Activated CD8-positive, alpha-beta memory T cell treated with anti-CD3 and anti-CD28 coated beads, Interleukin-2, amount 50 U/mL, for 1 hour (primary cell): ENCODE results near the gene SLC35F2.
"Not testable (repeated sequence)": the region's sequence is repeated elsewhere in the genome, so short reads cannot be mapped to it uniquely, and the experiment has no call there.

Experiments
- DNase-seq: peaks from one replicate; pipeline ENCODE4 v3.0.0-alpha.2; 2020; ENCODE audit errors: extremely low read depth

SLC35F2 gene

GRCh38 chr11:107842412-107843100, 16.0 kb downstream of the SLC35F2 start:
- DNase-seq, result no peak

- no peak for DNase-seq
These were observed 18.5 kb downstream of the SLC35F2 start for GRCh38 chr11:107840129-107840484.

- DNase-seq, result no peak
These were observed 21.7 kb downstream of the SLC35F2 start for GRCh38 chr11:107836851-107837250.

GRCh38 chr11:107834995-107835394, 23.6 kb downstream of the SLC35F2 start:
- DNase-seq, result no peak

GRCh38 chr11:107833926-107834325, 24.7 kb downstream of the SLC35F2 start:
- not testable (repeated sequence) for DNase-seq

- DNase-seq, result no peak
These were observed 27.6 kb downstream of the SLC35F2 start for GRCh38 chr11:107830915-107831540.

- DNase-seq, result no peak
These were observed 31.5 kb downstream of the SLC35F2 start for GRCh38 chr11:107827041-107827440.

GRCh38 chr11:107825875-107826274, 32.7 kb downstream of the SLC35F2 start:
- DNase-seq, result no peak

- no peak for DNase-seq
These were observed 33.8 kb downstream of the SLC35F2 start for GRCh38 chr11:107824668-107825369.

GRCh38 chr11:107821199-107821927, 37.2 kb downstream of the SLC35F2 start:
- no peak for DNase-seq

- no peak for DNase-seq
These were observed 39.1 kb downstream of the SLC35F2 start for GRCh38 chr11:107819361-107820014.

- no peak for DNase-seq
These were observed 40.1 kb downstream of the SLC35F2 start for GRCh38 chr11:107818491-107818890.

GRCh38 chr11:107816028-107816427, 42.6 kb downstream of the SLC35F2 start:
- DNase-seq, result no peak

GRCh38 chr11:107810875-107811274, 47.7 kb downstream of the SLC35F2 start:
- DNase-seq, result no peak

- no peak for DNase-seq
These were observed 50.1 kb downstream of the SLC35F2 start for GRCh38 chr11:107808521-107808920.

GRCh38 chr11:107804971-107805370, 53.6 kb downstream of the SLC35F2 start:
- no peak for DNase-seq

GRCh38 chr11:107804211-107804610, 54.4 kb downstream of the SLC35F2 start:
- DNase-seq, result no peak

GRCh38 chr11:107801641-107802040, 56.9 kb downstream of the SLC35F2 start:
- no peak for DNase-seq

- DNase-seq, result no peak
These were observed 59.2 kb downstream of the SLC35F2 start for GRCh38 chr11:107799218-107799859.

- DNase-seq, result no peak
These were observed 66.5 kb downstream of the SLC35F2 start for GRCh38 chr11:107792049-107792443.

GRCh38 chr11:107791343-107792048, 67.1 kb downstream of the SLC35F2 start:
- no peak for DNase-seq
